Measurements from ENCODE around the gene MAN1C1.

DNA sequence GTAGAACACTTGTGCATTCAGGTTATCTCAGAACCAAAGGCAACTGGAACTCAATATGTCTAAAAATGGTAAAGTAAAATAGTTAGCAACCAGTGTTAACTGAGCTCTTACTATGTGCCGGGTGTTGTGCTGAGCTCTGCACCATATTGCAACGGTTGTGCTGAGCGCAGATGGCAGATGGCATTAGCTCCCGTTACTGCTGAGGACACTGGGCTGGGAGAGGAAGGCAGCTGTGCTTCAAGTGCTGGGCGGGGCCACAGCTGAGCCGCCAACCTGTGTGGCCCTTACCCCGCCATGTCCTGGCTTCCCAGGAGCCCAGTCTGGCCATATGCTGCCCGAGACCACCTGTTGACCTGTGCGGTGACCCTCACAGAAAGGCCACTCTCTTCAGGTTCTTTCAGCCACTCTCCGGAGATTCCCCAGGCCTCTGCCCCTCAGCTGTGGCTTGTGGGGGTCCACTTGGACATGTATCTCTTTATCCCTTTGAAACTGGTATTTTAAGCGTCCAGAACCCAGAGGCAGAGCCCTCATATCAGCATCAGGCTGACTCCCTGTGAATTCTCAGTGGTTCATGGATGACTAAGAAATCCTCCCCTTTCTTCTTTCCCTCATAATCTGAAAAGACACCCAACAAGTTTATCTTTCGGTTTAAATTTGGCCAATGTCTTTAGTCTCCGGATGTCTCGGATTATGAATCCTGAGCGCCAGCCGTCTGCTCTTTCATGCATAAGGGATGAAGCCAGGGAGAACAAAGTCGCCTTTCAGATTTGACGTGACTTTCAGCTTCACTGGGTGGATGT, 46.8 kb upstream of the MAN1C1 start:
- TF ChIP-seq, protein P1, sequence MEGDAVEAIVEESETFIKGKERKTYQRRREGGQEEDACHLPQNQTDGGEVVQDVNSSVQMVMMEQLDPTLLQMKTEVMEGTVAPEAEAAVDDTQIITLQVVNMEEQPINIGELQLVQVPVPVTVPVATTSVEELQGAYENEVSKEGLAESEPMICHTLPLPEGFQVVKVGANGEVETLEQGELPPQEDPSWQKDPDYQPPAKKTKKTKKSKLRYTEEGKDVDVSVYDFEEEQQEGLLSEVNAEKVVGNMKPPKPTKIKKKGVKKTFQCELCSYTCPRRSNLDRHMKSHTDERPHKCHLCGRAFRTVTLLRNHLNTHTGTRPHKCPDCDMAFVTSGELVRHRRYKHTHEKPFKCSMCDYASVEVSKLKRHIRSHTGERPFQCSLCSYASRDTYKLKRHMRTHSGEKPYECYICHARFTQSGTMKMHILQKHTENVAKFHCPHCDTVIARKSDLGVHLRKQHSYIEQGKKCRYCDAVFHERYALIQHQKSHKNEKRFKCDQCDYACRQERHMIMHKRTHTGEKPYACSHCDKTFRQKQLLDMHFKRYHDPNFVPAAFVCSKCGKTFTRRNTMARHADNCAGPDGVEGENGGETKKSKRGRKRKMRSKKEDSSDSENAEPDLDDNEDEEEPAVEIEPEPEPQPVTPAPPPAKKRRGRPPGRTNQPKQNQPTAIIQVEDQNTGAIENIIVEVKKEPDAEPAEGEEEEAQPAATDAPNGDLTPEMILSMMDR (IDR thresholded peaks at IDR 0.05), result no peak
- TF ChIP-seq POLR2A (IDR thresholded peaks at IDR 0.05), result no peak
